GM12892 (cell line): ENCODE measurements around the gene RNF166.
A peak's percentile ranks its signal among the peaks of the same experiment; 100 is the strongest.

ENCODE experiments used
- DNase-seq: peaks from one replicate; pipeline ENCODE4 v3.0.0; 2011; ENCODE audit not compliant: insufficient read length
- FAIRE-seq: peaks from 2 replicates; lab custom pipeline; 2011; peaks lifted over from hg19 to GRCh38; lab: Jason Lieb, UNC
- POLR2A ChIP-seq: IDR thresholded peaks from 2 replicates; pipeline ENCODE4 v1.6.1; 2011; ENCODE audit warnings: low read depth, low read length, control low read depth
- POLR2AphosphoS5 ChIP-seq: IDR thresholded peaks from 2 replicates; pipeline ENCODE4 v1.6.1; 2011; ENCODE audit warnings: low read depth, low read length, control low read depth
- TAF1 ChIP-seq: IDR thresholded peaks from 2 replicates; pipeline ENCODE4 v1.6.1; 2011; ENCODE audit warnings: low read depth, mild to moderate bottlenecking, control low read depth, low read length, borderline replicate concordance

The RNF166 gene

GRCh38 chr16:88694221-88695087 is 11.8 kb downstream of the RNF166 start:
- TF ChIP-seq POLR2A (no peak), TAF1 (no peak), POLR2AphosphoS5 (no peak)
- no peak for DNase-seq
- FAIRE-seq: no peak

DNA sequence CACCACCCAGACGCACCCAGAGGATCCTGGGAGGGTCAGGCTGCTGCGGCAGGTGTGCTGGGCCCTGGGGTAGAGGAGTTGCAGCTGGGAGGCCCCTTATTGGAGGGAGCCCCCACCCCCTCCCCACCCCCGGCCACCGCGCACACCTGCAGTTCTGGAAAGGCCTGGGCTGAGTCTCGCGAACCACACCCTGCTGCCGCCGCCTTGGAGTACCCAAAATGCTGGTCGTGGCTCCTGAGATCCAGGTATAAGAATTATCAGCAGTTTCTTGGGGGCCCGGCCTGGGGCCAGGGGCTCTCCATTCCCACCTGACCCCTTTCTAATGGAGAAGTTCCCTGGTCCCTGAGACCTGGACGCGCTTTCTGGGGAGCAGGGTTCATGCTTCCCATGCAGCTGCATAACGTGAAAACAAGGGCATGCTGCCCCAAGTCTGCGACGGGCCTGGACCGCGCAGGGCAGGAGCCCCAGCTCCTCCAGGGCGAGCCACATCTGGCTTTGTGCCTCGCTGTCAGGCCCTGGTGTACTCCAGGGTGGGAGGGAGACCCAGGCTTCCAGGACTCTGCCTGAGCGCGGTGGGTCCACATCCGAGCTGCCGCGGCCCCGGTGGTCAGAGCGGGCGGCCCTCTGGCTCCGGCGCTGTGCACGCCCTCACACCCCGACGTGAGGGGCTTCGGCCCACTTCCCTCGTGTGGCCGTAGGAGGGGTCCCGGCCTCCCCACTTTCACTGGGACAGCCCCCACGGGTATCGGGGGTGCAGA is 12.6 kb downstream of the RNF166 start:
- FAIRE-seq: no peak
- TF ChIP-seq TAF1 (no peak), POLR2AphosphoS5 (no peak), POLR2A (no peak)
- no peak for DNase-seq

DNA sequence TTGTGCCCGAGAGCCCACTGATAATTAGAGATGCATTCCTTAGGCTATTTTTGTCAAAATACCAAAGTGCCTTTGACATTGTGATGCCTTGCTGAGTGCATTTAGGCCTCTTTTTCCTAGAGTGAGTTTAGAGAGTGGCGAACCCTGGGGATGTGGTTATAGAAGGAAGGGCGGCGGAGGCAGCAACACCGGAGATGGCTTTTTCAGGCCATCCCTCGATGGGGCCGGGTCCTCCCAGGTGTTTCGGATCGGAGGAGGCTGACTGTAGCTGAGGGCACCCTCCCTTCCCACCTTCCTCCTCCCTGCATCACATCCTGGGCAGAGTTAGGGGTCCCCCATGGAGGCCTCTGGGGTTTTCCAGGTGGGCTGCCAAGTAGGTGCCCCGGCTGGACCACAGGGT is 13.3 kb downstream of the RNF166 start:
- no peak for FAIRE-seq
- TF ChIP-seq POLR2A (no peak), POLR2AphosphoS5 (no peak), TAF1 (no peak)
- no peak for DNase-seq

DNA sequence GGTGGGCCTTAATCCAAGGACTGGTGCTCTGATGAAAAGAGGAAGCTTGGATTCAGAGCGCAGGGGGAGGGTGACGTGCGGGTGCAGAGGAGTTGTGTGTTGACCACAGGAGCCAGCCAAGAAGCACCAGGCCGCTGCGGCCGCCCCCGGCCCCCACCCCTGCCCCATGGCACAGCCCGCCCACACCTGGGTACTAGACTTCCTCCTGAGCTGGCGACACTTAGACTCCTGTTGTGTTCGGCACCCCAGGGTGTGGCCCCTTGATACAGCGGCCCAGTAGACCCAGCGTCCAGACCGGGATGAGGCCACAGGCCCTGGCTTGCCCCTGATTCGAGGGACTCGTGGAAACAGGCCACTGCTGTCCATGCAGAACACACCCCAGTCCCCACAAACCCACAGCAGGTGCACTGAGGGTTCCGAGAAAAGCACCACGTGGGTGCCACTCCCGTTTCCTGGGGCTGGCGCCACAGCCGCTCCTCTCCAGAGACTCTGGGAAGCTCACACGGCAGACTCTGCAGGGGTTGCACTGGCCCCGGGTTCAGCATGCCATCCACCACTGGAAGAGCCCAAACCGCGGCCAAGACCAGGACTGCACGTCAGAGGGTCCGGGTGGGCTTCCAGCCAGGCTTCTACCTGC is 14.2 kb downstream of the RNF166 start:
- DNase-seq: no peak
- no peak for TF ChIP-seq POLR2AphosphoS5
- TF ChIP-seq POLR2A: no peak
- TF ChIP-seq TAF1: no peak
- FAIRE-seq: no peak

GRCh38 chr16:88691129-88691813 is 14.9 kb downstream of the RNF166 start:
- DNase-seq (no peak), FAIRE-seq (no peak)

DNA sequence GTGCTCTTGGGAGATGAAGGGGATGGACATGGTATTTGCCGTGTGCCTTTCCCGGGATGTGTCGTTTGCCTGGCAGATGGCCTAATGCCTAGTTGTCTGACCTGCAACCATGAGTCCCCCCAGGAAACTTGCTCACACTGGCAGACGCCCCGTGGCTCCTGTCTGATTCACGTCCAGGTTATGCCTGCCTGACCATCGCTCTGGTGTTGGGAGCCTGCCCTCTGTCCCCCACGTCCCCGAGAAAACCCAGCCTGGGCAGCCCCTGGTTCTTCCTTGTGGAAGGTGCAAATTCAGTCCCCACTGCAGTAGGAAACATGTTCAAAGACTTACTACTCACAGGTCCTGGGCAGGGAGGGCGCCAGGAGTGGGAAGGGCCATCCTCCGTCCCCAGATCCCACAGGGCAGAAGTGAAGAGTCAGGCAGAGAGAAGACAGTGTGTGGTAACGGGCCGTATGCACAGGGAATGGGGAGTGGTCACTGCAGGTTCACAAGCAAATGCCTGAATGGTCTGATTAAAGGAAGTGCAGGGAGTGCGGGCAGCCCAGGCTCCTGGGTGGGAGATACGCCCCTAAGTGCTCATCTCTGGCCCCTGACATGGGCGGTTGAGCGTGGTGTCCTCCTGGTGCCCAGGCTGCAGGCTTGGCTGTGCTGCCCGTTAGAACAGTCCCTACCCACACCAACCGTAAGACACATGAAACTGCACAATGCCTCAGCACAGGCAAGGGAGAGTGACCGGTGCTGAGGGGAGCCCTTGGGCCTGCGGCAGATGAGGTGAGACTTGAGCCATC is 15.7 kb downstream of the RNF166 start:
- DNase-seq (no peak), FAIRE-seq (no peak)
- no peak for TF ChIP-seq TAF1
- TF ChIP-seq POLR2A: no peak
- no peak for TF ChIP-seq POLR2AphosphoS5

More at GRCh38 chr16:88691129-88691813, 14.9 kb downstream of the RNF166 start:
- TF ChIP-seq POLR2AphosphoS5 (no peak), TAF1 (no peak), POLR2A (no peak)

GRCh38 chr16:88688013-88688778 is 18.0 kb downstream of the RNF166 start:
- TF ChIP-seq POLR2AphosphoS5 (no peak), TAF1 (no peak), POLR2A (no peak)
- FAIRE-seq (no peak), DNase-seq (no peak)

DNA sequence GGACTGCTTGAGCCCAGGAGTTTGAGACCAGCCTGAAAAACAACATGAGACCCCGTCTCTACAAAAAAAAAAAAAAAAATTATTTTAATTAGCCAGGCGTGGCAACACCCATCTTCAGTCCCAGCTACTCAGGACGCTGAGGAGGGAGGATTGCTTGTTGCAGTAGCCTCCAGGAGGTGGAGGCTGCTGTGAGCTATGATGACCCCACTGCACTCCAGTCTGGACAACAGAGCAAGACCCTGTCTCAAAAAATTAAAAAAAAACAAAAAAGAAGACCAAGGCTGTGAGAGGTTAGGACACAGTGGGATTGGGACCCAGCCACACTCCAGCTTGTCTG is 18.6 kb downstream of the RNF166 start:
- FAIRE-seq (no peak), DNase-seq (no peak)
- no peak for TF ChIP-seq TAF1
- no peak for TF ChIP-seq POLR2A
- no peak for TF ChIP-seq POLR2AphosphoS5

DNA sequence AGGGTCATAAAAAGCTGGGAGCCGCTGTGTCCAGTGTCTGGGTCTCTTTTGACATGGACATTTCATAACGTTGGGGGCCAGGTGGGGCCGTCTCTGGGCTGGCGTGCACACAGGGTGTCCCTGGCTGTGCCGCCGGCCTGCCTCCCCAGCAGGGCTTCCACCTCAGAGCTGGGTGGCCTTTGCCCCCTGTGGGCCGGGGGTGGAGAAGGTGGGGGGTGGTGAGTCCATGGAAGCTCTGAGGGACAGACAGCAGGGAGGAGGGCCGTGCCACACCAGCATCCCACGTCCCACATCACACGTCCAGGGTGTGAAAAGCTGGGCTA is 19.0 kb downstream of the RNF166 start:
- FAIRE-seq: no peak
- no peak for DNase-seq

GRCh38 chr16:88686439-88687253 is 19.6 kb downstream of the RNF166 start, which contains the start of gene SNAI3:
Gene SNAI3 (minus strand): TSS chr16:88686507. CDS start chr16:88686406, 101 bp downstream.
- DNase-seq (peak; percentile 94), FAIRE-seq (peak; percentile 95)
- TF ChIP-seq TAF1: no peak
- 0 out of 2 replicates have a peak, but pooled peaks have one; percentile 32 for TF ChIP-seq POLR2A

More for the DNA sequence above, 19.0 kb downstream of the RNF166 start:
- TF ChIP-seq TAF1 (no peak), POLR2AphosphoS5 (no peak), POLR2A (no peak)
